Panc1 (cell line): ENCODE measurements around the gene ATP5PB.

ENCODE experiments used
- POLR2AphosphoS5 ChIP-seq: IDR thresholded peaks from 2 replicates; pipeline ENCODE4 v1.6.1; 2012; ENCODE audit warnings: mild to moderate bottlenecking, low read depth, low read length, moderate library complexity
- TCF7L2 ChIP-seq: IDR thresholded peaks from 2 replicates; pipeline ENCODE4 v1.6.1; 2011; ENCODE audit warnings: mild to moderate bottlenecking, low read depth, low read length, inconsistent platforms
- TF ChIP-seq, protein P1 (sequence below), 2 experiments: IDR thresholded peaks; 2 replicates each; pipeline ENCODE4 v1.6.1; 2011 to 2012; ENCODE audit warnings: low read depth in 2 of 2, control low read depth in 1 of 2, low read length in 1 of 2, mild to moderate bottlenecking in 1 of 2, moderate library complexity in 1 of 2; ENCODE audit not compliant: insufficient read depth in 1 of 2
- TF ChIP-seq, protein P2 (sequence below): fragments of 450-650 bp; IDR thresholded peaks from 2 replicates; pipeline ENCODE4 v1.5.1; 2017; ENCODE audit warnings: mild to moderate bottlenecking

GRCh38 chr1:111461765-111462164 is 12.5 kb downstream of the ATP5PB start:
- TF ChIP-seq, protein P1, sequence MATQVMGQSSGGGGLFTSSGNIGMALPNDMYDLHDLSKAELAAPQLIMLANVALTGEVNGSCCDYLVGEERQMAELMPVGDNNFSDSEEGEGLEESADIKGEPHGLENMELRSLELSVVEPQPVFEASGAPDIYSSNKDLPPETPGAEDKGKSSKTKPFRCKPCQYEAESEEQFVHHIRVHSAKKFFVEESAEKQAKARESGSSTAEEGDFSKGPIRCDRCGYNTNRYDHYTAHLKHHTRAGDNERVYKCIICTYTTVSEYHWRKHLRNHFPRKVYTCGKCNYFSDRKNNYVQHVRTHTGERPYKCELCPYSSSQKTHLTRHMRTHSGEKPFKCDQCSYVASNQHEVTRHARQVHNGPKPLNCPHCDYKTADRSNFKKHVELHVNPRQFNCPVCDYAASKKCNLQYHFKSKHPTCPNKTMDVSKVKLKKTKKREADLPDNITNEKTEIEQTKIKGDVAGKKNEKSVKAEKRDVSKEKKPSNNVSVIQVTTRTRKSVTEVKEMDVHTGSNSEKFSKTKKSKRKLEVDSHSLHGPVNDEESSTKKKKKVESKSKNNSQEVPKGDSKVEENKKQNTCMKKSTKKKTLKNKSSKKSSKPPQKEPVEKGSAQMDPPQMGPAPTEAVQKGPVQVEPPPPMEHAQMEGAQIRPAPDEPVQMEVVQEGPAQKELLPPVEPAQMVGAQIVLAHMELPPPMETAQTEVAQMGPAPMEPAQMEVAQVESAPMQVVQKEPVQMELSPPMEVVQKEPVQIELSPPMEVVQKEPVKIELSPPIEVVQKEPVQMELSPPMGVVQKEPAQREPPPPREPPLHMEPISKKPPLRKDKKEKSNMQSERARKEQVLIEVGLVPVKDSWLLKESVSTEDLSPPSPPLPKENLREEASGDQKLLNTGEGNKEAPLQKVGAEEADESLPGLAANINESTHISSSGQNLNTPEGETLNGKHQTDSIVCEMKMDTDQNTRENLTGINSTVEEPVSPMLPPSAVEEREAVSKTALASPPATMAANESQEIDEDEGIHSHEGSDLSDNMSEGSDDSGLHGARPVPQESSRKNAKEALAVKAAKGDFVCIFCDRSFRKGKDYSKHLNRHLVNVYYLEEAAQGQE (IDR thresholded peaks at IDR 0.05; ENCODE audit: insufficient read depth in 1 of 2, low read depth in 2 of 2, low read length in 1 of 2): no peak
- TF ChIP-seq POLR2AphosphoS5: no peak
- TF ChIP-seq, protein P2, sequence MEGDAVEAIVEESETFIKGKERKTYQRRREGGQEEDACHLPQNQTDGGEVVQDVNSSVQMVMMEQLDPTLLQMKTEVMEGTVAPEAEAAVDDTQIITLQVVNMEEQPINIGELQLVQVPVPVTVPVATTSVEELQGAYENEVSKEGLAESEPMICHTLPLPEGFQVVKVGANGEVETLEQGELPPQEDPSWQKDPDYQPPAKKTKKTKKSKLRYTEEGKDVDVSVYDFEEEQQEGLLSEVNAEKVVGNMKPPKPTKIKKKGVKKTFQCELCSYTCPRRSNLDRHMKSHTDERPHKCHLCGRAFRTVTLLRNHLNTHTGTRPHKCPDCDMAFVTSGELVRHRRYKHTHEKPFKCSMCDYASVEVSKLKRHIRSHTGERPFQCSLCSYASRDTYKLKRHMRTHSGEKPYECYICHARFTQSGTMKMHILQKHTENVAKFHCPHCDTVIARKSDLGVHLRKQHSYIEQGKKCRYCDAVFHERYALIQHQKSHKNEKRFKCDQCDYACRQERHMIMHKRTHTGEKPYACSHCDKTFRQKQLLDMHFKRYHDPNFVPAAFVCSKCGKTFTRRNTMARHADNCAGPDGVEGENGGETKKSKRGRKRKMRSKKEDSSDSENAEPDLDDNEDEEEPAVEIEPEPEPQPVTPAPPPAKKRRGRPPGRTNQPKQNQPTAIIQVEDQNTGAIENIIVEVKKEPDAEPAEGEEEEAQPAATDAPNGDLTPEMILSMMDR: no peak
- TF ChIP-seq TCF7L2: no peak
